Endothelial cell (in vitro differentiated cells): ENCODE results near the gene DEXI. TPM values are rescaled to one million over a fixed set of nuclear protein-coding genes. Genes with fewer than 3 reads are reported as not detected.

ENCODE experiments used
- DNase-seq: peaks from one replicate; pipeline ENCODE4 v3.0.0; 2021; ENCODE audit warnings: low spot score
- H3K27ac Mint-ChIP-seq: one replicate; pipeline ENCODE4 v1.8.0; 2021; ENCODE audit warnings: mixed read lengths, inconsistent platforms; ENCODE audit not compliant: unreplicated experiment
- H3K27me3 Mint-ChIP-seq: one replicate; pipeline ENCODE4 v1.8.0; 2021; ENCODE audit warnings: mild to moderate bottlenecking, moderate library complexity, mixed read lengths, inconsistent platforms; ENCODE audit not compliant: unreplicated experiment
- H3K36me3 Mint-ChIP-seq: one replicate; pipeline ENCODE4 v1.8.0; 2021; ENCODE audit warnings: mild to moderate bottlenecking, low read depth, mixed read lengths, inconsistent platforms; ENCODE audit not compliant: unreplicated experiment
- H3K4me1 Mint-ChIP-seq: one replicate; pipeline ENCODE4 v1.8.0; 2021; ENCODE audit warnings: mild to moderate bottlenecking, mixed read lengths, inconsistent platforms; ENCODE audit not compliant: unreplicated experiment
- H3K4me3 Mint-ChIP-seq: one replicate; pipeline ENCODE4 v1.8.0; 2021; ENCODE audit warnings: mild to moderate bottlenecking, mixed read lengths, inconsistent platforms; ENCODE audit not compliant: unreplicated experiment
- H3K9me3 Mint-ChIP-seq: one replicate; pipeline ENCODE4 v1.8.0; 2021; ENCODE audit warnings: mixed read lengths, inconsistent platforms; ENCODE audit not compliant: unreplicated experiment
- CTCF ChIP-seq: fragments of 200-600 bp; sonication (generic); IDR thresholded peaks from one replicate; pipeline ENCODE4 v1.5.0; 2021; ENCODE audit warnings: antibody characterized with exemption; ENCODE audit not compliant: unreplicated experiment
- long read RNA-seq: library from polyadenylated mRNA; unstranded; transcript quantifications from one replicate; pipeline ENCODE4 v2.0.0, GENCODE V29; 2020; ENCODE audit not compliant: unreplicated experiment
- total RNA-seq: library from RNA; stranded (reverse); fragmentation: NEBNext Ultra II Directional; extraction: Animal tissue kit (Norgen Biotek cat#: 25700); gene quantifications from one replicate; pipeline ENCODE4 v1.2.1, GENCODE V29; 2021; ENCODE audit not compliant: unreplicated experiment

Gene DEXI
- 37.9 TPM for total RNA-seq
- long read RNA-seq, full-length matches to known transcripts: 3 of 3 reads
- long read RNA-seq, partial matches to known transcripts: 0 of 3 reads
- long read RNA-seq, other reads (novel, unspliced or antisense): 0 of 3 reads

GRCh38 chr16:10942352-10943063 lies at the start of gene DEXI:
TSS of gene DEXI (minus strand) at chr16:10942468. CDS start at chr16:10942005, 463 bp downstream.
- peak within 1 kb of the TSS; percentile 96 for H3K4me3 Mint-ChIP-seq
- H3K4me1 Mint-ChIP-seq: peaks cover 64% of the 10 kb centered on the region

GRCh38 chr16:10990378-10990777 lies 48.1 kb upstream of the DEXI start:
- DNase-seq: no peak

More at GRCh38 chr16:10942352-10943063, at the start of gene DEXI:
- no peaks in the 10 kb centered on the region for H3K9me3 Mint-ChIP-seq
- peaks cover 18% of the 10 kb centered on the region for H3K27me3 Mint-ChIP-seq
- peak; percentile 83 for TF ChIP-seq CTCF
- peaks cover 14% of the 10 kb centered on the region for H3K36me3 Mint-ChIP-seq
- peak; percentile 97 for DNase-seq
- no peak within 1 kb of the TSS for H3K27ac Mint-ChIP-seq

GRCh38 chr16:10989559-10989958 lies 47.3 kb upstream of the DEXI start:
- Mint-ChIP-seq H3K4me1 (peaks cover under 1% of the 10 kb centered on the region), H3K36me3 (peaks cover 49% of the 10 kb centered on the region), H3K27ac (no peak overlapping the region), H3K27me3 (no peaks in the 10 kb centered on the region), H3K4me3 (no peak overlapping the region), H3K9me3 (no peaks in the 10 kb centered on the region)
- DNase-seq: no peak
- TF ChIP-seq CTCF: no peak

More at GRCh38 chr16:10990378-10990777, 48.1 kb upstream of the DEXI start:
- no peak overlapping the region for H3K27ac Mint-ChIP-seq
- no peaks in the 10 kb centered on the region for H3K9me3 Mint-ChIP-seq
- H3K4me3 Mint-ChIP-seq: no peak overlapping the region
- peaks cover 50% of the 10 kb centered on the region for H3K36me3 Mint-ChIP-seq
- TF ChIP-seq CTCF: no peak
- peaks cover 2% of the 10 kb centered on the region for H3K4me1 Mint-ChIP-seq
- no peaks in the 10 kb centered on the region for H3K27me3 Mint-ChIP-seq

GRCh38 chr16:10988879-10989278 lies 46.6 kb upstream of the DEXI start:
- TF ChIP-seq CTCF: no peak
- Mint-ChIP-seq H3K27ac (no peak overlapping the region), H3K4me1 (no peaks in the 10 kb centered on the region), H3K4me3 (no peak overlapping the region), H3K27me3 (no peaks in the 10 kb centered on the region), H3K9me3 (no peaks in the 10 kb centered on the region), H3K36me3 (peaks cover 45% of the 10 kb centered on the region)
- DNase-seq: no peak

GRCh38 chr16:10988164-10988803 lies 46.0 kb upstream of the DEXI start:
- Mint-ChIP-seq H3K4me1 (no peaks in the 10 kb centered on the region), H3K27me3 (no peaks in the 10 kb centered on the region), H3K9me3 (no peaks in the 10 kb centered on the region), H3K27ac (no peak overlapping the region), H3K36me3 (peaks cover 48% of the 10 kb centered on the region), H3K4me3 (no peak overlapping the region)
- peak; percentile 33 for DNase-seq
- TF ChIP-seq CTCF: peak; percentile 66
